Hematopoietic multipotent progenitor cell (in vitro differentiated cells): ENCODE measurements around the gene TMEM132E. TPM values are rescaled to one million over a fixed set of nuclear protein-coding genes. Genes with fewer than 3 reads are reported as not detected.
A peak's percentile ranks its signal among the peaks of the same experiment; 100 is the strongest.

ENCODE experiments used
- DNase-seq, 3 donors: peaks; one replicate each; pipeline ENCODE4 v3.0.0-alpha.2; 2011 to 2015; ENCODE audit warnings: low read depth in 2 of 3, low spot score in 2 of 3
- total RNA-seq: library from RNA; depleted of rRNA; stranded (reverse); fragments of >200 nt; gene quantifications from one replicate; pipeline ENCODE4 v1.2.3, GENCODE V29; 2012

The TMEM132E gene
- total RNA-seq, 1 donor, result 0.27 TPM

- DNase-seq, result no peak
Measured at GRCh38 chr17:34598161-34598776, 18.9 kb downstream of the TMEM132E start.

GRCh38 chr17:34601416-34601815 lies 22.0 kb downstream of the TMEM132E start:
- no peak for DNase-seq

GRCh38 chr17:34603974-34604373 lies 24.6 kb downstream of the TMEM132E start:
- no peak for DNase-seq

GRCh38 chr17:34606763-34607162 lies 27.4 kb downstream of the TMEM132E start:
- no peak for DNase-seq

GRCh38 chr17:34607917-34608316 lies 28.5 kb downstream of the TMEM132E start:
- DNase-seq, result no peak

- DNase-seq, result no peak
Measured at GRCh38 chr17:34609210-34609609, 29.8 kb downstream of the TMEM132E start.

GRCh38 chr17:34610039-34610438 lies 30.7 kb downstream of the TMEM132E start:
- no peak for DNase-seq

- no peak for DNase-seq
Measured at GRCh38 chr17:34610506-34610905, 31.1 kb downstream of the TMEM132E start.

- no peak for DNase-seq
Measured at GRCh38 chr17:34613064-34614019, 34.0 kb downstream of the TMEM132E start.

GRCh38 chr17:34614698-34615097 lies 35.3 kb downstream of the TMEM132E start:
- DNase-seq, result no peak

- peak in 1 of 3 donors; percentile 13 for DNase-seq
Measured at GRCh38 chr17:34615326-34615725, 35.9 kb downstream of the TMEM132E start.

GRCh38 chr17:34616148-34616547 lies 36.8 kb downstream of the TMEM132E start:
- peak in 1 of 3 donors; percentile 4 for DNase-seq

GRCh38 chr17:34617398-34617797 lies 38.0 kb downstream of the TMEM132E start:
- DNase-seq, result no peak

- no peak for DNase-seq
Measured at GRCh38 chr17:34619687-34620217, 40.4 kb downstream of the TMEM132E start.

- DNase-seq, result no peak
Measured at GRCh38 chr17:34620458-34620857, 41.1 kb downstream of the TMEM132E start.

- DNase-seq, result no peak
Measured at GRCh38 chr17:34622862-34623623, 43.7 kb downstream of the TMEM132E start.

- DNase-seq, result no peak
Measured at GRCh38 chr17:34623856-34624766, 44.7 kb downstream of the TMEM132E start.

- DNase-seq, result no peak
Measured at GRCh38 chr17:34624767-34625383, 45.5 kb downstream of the TMEM132E start.

GRCh38 chr17:34626121-34626681 lies 46.8 kb downstream of the TMEM132E start:
- peak in 1 of 3 donors; percentile 15 for DNase-seq
